Thoracic aorta (tissue), 2 donors: Measurements from ENCODE around the gene C9orf152. TPM values are rescaled to one million over a fixed set of nuclear protein-coding genes. Genes with fewer than 3 reads are reported as not detected.

ENCODE experiments used
- ATAC-seq: fragments of 150-250 bp; one replicate; pipeline ENCODE4 v1.8.0; 2017; ENCODE audit warnings: low read depth; ENCODE audit not compliant: insufficient number of reproducible peaks, low FRiP score
- DNase-seq: peaks from one replicate; pipeline ENCODE4 v3.0.0-alpha.2; 2020; ENCODE audit warnings: low spot score
- H3K27ac ChIP-seq, 2 donors: fragments of 200-600 bp; sonication (generic); 1 replicate in 1 of 2; 2 replicates in 1 of 2; pipeline ENCODE4 v1.5.1; 2016; ENCODE audit warnings: mild to moderate bottlenecking in 2 of 2, moderate library complexity in 2 of 2
- H3K27me3 ChIP-seq: fragments of 200-600 bp; sonication (generic); replicated peaks from 2 replicates; pipeline ENCODE4 v1.6.0; 2016; ENCODE audit warnings: mild to moderate bottlenecking; ENCODE audit not compliant: insufficient read depth
- H3K36me3 ChIP-seq: fragments of 200-600 bp; sonication (generic); one replicate; pipeline ENCODE4 v1.5.1; 2016
- H3K4me1 ChIP-seq, 2 donors: fragments of 200-600 bp; sonication (generic); 1 replicate in 1 of 2; 2 replicates in 1 of 2; pipeline versions ENCODE4 v1.5.1 to v1.6.0; 2016; ENCODE audit warnings: low read depth in 2 of 2, mild to moderate bottlenecking in 1 of 2; ENCODE audit not compliant: control insufficient read depth in 1 of 2
- H3K4me3 ChIP-seq: fragments of 200-600 bp; sonication (generic); 2 replicates; pipeline ENCODE4 v1.5.1; 2016; ENCODE audit warnings: mild to moderate bottlenecking
- H3K9me3 ChIP-seq: fragments of 200-600 bp; sonication (generic); 2 replicates; pipeline ENCODE4 v1.5.1; 2016
- total RNA-seq, 2 donors: library from RNA; depleted of rRNA; stranded (reverse); fragments of >200 nt; gene quantifications; one replicate each; pipeline versions ENCODE4 v1.1.0 to v1.2.3, GENCODE V29; 2016
- TF ChIP-seq, protein P1 (sequence below): fragments of 200-600 bp; sonication (generic); IDR thresholded peaks from one replicate; pipeline ENCODE4 v1.5.1; 2019; ENCODE audit warnings: antibody characterized with exemption

The C9orf152 gene
- total RNA-seq, 2 donors from 2014 or later = 0.56 TPM; not detected in 1

DNA sequence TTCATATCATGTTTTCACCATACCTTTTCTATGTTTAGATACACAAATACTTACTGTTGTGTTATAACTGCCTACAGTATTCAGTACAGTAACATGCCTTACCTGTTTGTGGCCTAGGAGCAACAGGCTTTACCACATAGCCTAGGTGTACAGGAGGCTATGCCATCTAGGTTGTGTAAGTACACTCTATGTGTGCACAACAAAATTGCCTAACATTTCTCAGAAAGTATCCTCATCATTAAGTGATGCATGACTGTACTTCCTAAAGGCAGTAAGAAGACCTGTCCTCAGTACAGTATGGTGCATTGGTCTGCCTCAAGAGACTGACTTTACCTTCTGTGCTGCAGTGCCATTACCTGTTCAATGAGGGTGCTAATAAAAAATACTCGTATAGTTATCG, 40.4 kb upstream of the C9orf152 start:
- peaks cover 6 to 10% of the 10 kb centered on the region in 2 donors for H3K4me1 ChIP-seq
- peaks cover 30% of the 10 kb centered on the region for H3K36me3 ChIP-seq
- no peak overlapping the region for H3K4me3 ChIP-seq
- no peaks in the 10 kb centered on the region for H3K9me3 ChIP-seq
- DNase-seq (no peak), ATAC-seq (no peak)
- H3K27ac ChIP-seq = no peak overlapping the region
- TF ChIP-seq, protein P1, sequence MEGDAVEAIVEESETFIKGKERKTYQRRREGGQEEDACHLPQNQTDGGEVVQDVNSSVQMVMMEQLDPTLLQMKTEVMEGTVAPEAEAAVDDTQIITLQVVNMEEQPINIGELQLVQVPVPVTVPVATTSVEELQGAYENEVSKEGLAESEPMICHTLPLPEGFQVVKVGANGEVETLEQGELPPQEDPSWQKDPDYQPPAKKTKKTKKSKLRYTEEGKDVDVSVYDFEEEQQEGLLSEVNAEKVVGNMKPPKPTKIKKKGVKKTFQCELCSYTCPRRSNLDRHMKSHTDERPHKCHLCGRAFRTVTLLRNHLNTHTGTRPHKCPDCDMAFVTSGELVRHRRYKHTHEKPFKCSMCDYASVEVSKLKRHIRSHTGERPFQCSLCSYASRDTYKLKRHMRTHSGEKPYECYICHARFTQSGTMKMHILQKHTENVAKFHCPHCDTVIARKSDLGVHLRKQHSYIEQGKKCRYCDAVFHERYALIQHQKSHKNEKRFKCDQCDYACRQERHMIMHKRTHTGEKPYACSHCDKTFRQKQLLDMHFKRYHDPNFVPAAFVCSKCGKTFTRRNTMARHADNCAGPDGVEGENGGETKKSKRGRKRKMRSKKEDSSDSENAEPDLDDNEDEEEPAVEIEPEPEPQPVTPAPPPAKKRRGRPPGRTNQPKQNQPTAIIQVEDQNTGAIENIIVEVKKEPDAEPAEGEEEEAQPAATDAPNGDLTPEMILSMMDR = no peak
- no peaks in the 10 kb centered on the region for H3K27me3 ChIP-seq

DNA sequence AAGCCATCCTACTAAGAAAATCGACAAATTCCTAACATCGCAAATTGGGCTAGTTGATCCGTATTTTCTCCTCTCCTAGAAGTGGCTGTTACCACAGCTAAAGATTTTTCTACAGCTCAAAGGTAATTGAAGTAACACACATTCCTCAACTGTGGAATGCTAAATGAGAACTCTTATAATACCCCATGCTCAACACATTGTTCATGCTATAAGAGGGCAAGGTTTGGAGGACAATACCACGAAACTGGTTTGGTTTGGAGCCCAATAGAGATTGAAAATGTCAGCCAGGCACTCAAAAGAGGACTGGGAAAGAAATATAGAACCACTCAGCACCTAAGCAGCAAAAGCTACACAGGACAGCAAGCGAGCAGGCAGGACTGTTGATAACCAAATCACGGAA, 38.3 kb upstream of the C9orf152 start:
- ATAC-seq (no peak), DNase-seq (no peak)
- Histone ChIP-seq H3K36me3 (peaks cover 46% of the 10 kb centered on the region), H3K27ac (no peak overlapping the region), H3K27me3 (no peaks in the 10 kb centered on the region), H3K9me3 (no peaks in the 10 kb centered on the region), H3K4me1 (peaks cover 3 to 10% of the 10 kb centered on the region in 2 donors), H3K4me3 (no peak overlapping the region)
- TF ChIP-seq, protein P1 = no peak

DNA sequence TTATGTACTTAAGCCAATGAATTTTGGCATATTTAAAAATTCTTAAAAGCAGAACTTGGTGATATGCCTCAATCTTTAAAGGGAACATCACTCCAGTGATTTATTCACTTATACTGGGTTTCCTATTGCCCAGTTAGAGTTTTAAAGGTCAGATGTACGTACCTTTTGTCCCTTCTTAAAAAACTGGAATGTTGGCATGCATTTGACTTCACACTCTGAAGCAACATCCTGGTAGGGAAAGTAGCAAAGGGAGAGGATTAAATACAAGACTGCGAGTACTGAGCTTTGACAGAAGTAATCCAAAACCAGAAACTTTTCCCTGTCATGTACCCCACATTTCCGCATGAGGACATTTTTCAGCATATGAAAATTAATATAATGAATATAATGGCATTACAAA, 36.7 kb upstream of the C9orf152 start:
- ATAC-seq = no peak
- no peak for DNase-seq
- Histone ChIP-seq H3K9me3 (no peaks in the 10 kb centered on the region), H3K27ac (no peak overlapping the region), H3K4me3 (no peak overlapping the region), H3K36me3 (peaks cover 42% of the 10 kb centered on the region), H3K27me3 (no peaks in the 10 kb centered on the region), H3K4me1 (peaks cover 3 to 10% of the 10 kb centered on the region in 2 donors)
- TF ChIP-seq, protein P1 = no peak

DNA sequence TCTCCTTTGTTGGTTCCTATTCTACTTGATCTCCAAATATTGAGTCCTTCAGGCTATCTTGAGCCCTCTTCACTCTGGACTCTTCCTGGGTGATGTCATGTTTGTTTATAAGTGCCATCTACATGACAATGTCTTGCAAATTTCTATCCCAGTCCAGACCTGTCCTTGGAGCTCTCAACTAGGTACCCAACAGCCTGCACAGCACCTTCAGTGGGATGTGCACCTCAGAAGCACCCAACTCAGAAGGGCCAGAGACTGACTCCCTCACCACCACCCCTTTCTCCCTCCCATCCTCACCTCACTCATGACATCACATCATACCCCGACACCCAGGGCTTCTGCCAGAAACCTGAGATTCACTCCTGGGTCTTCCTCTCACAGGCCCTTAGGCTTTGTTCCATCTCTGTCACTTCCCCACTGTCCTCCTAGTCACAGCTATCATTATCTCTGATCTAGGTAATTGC, 33.9 kb upstream of the C9orf152 start:
- Histone ChIP-seq H3K9me3 (no peaks in the 10 kb centered on the region), H3K4me1 (peaks cover 3 to 10% of the 10 kb centered on the region in 2 donors), H3K4me3 (no peak overlapping the region), H3K27ac (no peak overlapping the region), H3K36me3 (peaks cover 25% of the 10 kb centered on the region), H3K27me3 (no peaks in the 10 kb centered on the region)
- DNase-seq (no peak), ATAC-seq (no peak)
- TF ChIP-seq, protein P1 = no peak

DNA sequence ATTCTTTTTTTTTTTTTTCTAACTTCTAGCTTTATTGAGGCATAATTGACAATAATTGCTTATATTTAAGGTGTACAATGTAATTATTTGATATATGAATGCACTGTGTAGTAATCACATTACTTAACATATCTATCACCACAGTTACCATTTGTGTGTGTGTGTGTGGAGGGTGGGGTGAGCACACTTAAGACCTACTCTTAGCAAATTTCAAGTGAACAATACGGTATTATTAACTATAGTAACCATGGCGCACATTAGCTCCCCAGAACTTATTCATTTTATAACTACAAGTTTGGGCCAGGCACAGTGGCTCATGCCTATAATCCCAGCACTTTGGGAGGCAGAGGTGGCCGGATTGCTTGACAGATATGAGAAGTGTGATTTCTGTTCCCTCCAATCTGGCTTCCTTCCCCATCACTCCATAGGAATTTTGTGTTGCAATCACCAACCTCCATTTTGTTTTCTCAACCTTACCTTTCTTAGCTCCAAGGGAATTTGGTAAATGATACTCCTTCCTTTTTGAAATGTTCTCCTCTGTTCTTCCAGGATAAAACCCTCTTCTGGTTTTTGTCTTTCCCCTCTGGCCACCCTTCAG, 33.4 kb upstream of the C9orf152 start:
- H3K27me3 ChIP-seq = no peaks in the 10 kb centered on the region
- ATAC-seq = no peak
- TF ChIP-seq, protein P1 = no peak

More for the DNA sequence above, 33.4 kb upstream of the C9orf152 start:
- Histone ChIP-seq H3K36me3 (peaks cover 25% of the 10 kb centered on the region), H3K9me3 (no peaks in the 10 kb centered on the region), H3K4me1 (peaks cover 3 to 10% of the 10 kb centered on the region in 2 donors), H3K4me3 (no peak overlapping the region), H3K27ac (no peak overlapping the region)
- DNase-seq = no peak
